Measurements from ENCODE around the gene HNRNPUL1.

DNA sequence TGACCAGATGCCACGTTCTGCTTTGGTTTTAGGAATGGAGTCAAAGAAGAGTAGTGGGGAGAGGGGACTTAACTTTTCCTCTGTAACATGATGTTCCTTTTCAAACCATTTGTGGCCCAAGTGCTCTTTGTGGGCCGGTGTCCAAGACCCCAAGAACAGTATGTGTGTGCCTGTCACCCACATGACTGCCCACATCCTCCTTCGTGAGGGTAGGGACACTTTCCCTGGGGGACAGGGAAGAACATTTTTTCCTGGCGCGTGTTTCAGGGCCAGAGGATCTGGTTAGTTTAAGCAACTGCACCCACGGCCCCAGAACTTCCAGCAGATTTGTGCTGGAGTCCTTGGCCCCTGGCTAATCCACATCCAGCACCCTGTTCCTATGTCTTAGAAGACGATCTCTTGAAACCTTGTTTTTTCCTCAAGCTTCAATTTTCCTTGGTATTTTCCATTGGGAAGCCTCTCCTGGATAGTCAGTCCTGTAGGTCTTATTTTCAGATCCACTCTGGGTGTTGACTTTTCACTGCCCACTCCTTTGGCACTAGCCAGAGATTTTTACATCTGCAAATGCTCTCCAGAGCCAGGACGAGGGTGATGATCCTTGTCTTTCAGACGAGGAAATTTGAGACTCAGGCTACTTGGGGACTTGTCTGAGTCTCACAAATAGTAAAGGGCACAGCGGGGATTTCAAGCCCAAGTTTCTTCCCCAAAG is 35.0 kb downstream of the HNRNPUL1 start:
- TF ChIP-seq, protein P1, sequence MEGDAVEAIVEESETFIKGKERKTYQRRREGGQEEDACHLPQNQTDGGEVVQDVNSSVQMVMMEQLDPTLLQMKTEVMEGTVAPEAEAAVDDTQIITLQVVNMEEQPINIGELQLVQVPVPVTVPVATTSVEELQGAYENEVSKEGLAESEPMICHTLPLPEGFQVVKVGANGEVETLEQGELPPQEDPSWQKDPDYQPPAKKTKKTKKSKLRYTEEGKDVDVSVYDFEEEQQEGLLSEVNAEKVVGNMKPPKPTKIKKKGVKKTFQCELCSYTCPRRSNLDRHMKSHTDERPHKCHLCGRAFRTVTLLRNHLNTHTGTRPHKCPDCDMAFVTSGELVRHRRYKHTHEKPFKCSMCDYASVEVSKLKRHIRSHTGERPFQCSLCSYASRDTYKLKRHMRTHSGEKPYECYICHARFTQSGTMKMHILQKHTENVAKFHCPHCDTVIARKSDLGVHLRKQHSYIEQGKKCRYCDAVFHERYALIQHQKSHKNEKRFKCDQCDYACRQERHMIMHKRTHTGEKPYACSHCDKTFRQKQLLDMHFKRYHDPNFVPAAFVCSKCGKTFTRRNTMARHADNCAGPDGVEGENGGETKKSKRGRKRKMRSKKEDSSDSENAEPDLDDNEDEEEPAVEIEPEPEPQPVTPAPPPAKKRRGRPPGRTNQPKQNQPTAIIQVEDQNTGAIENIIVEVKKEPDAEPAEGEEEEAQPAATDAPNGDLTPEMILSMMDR (conservative IDR thresholded peaks at IDR 0.05; ENCODE audit: low read length) = no peak
- TF ChIP-seq EZH2phosphoT487 (IDR thresholded peaks at IDR 0.05; ENCODE audit: borderline replicate concordance) = no peak

All from Loucy (cell line).